Caco-2 (cell line): ENCODE results near the gene GPN1. TPM values are rescaled to one million over a fixed set of nuclear protein-coding genes. Genes with fewer than 3 reads are reported as not detected.

Source experiments
- BruUV-seq: library from RNA; stranded (reverse); fragments of 400-500 nt; replicated peaks from 2 replicates; lab custom pipeline; 2021; lab: Mats Ljungman, UMichigan
- CTCF ChIA-PET: fragments of 300-600 bp; sonication (Branson Sonifier 250); formaldehyde crosslinking; loops from one replicate; lab custom pipeline; 2022; ENCODE audit warnings: antibody characterized with exemption; lab: Charles Lee
- POLR2A ChIA-PET: fragments of 300-600 bp; sonication (Branson Sonifier 250); formaldehyde crosslinking; loops from one replicate; lab custom pipeline; 2022; ENCODE audit warnings: antibody characterized with exemption; lab: Charles Lee
- DNase-seq, 2 experiments: peaks; one replicate each; pipeline versions ENCODE4 v3.0.0 to v3.0.0-alpha.2; 2020 to 2022
- H3K27me3 ChIP-seq: replicated peaks from 2 replicates; pipeline ENCODE4 v1.6.0; 2011; ENCODE audit warnings: low read length; ENCODE audit not compliant: control insufficient read depth, insufficient read depth
- H3K36me3 ChIP-seq: 2 replicates; pipeline ENCODE4 v1.5.1; 2011; ENCODE audit warnings: low read length; ENCODE audit not compliant: control insufficient read depth, insufficient read depth
- H3K4me1 ChIP-seq: fragments of 250-450 bp; sonication (Bioruptor Pico); 2 replicates; pipeline ENCODE4 v1.5.1; 2020; ENCODE audit warnings: mild to moderate bottlenecking
- H3K4me3 ChIP-seq: 2 replicates; pipeline ENCODE4 v1.5.1; 2011; ENCODE audit warnings: low read depth, mild to moderate bottlenecking, control low read depth, low read length
- H3K9me3 ChIP-seq: fragments of 250-450 bp; sonication (Bioruptor Pico); 2 replicates; pipeline ENCODE4 v1.5.1; 2020; ENCODE audit warnings: mild to moderate bottlenecking, moderate library complexity
- H3K27ac Mint-ChIP-seq: one replicate; pipeline ENCODE4 v1.8.0; 2022; ENCODE audit warnings: mixed read lengths; ENCODE audit not compliant: unreplicated experiment
- H3K27me3 Mint-ChIP-seq: one replicate; pipeline ENCODE4 v1.8.0; 2022; ENCODE audit warnings: mixed read lengths; ENCODE audit not compliant: insufficient read depth, unreplicated experiment
- H3K36me3 Mint-ChIP-seq: one replicate; pipeline ENCODE4 v1.8.0; 2022; ENCODE audit warnings: mild to moderate bottlenecking, mixed read lengths; ENCODE audit not compliant: insufficient read depth, unreplicated experiment
- H3K4me1 Mint-ChIP-seq: one replicate; pipeline ENCODE4 v1.8.0; 2022; ENCODE audit warnings: low read depth, mixed read lengths; ENCODE audit not compliant: unreplicated experiment
- H3K4me3 Mint-ChIP-seq: one replicate; pipeline ENCODE4 v1.8.0; 2022; ENCODE audit warnings: mild to moderate bottlenecking, moderate library complexity, mixed read lengths; ENCODE audit not compliant: unreplicated experiment
- H3K9me3 Mint-ChIP-seq: one replicate; pipeline ENCODE4 v1.8.0; 2022; ENCODE audit warnings: mixed read lengths; ENCODE audit not compliant: unreplicated experiment
- intact Hi-C: fragments of 100-400 bp; cut with micrococcal nuclease; formaldehyde crosslinking; loops from one replicate; pipeline ENCODE4 v1.10.0; 2022; ENCODE audit not compliant: unreplicated experiment
- total RNA-seq: library from RNA; stranded (reverse); gene quantifications from 2 replicates; pipeline ENCODE4 v1.2.3, GENCODE V29; 2022
- TF ChIP-seq, protein P1 (sequence below), 2 experiments: fragments of 200-600 bp in 1 of 2; IDR thresholded peaks; 1 replicate in 1 of 2; 2 replicates in 1 of 2; pipeline versions ENCODE4 v1.5.1 to v1.8.0; 2011 to 2022; ENCODE audit warnings: antibody characterized with exemption in 1 of 2, control low read depth in 1 of 2, inconsistent platforms in 1 of 2, low read depth in 1 of 2, low read length in 1 of 2, mild to moderate bottlenecking in 1 of 2, moderate library complexity in 1 of 2; ENCODE audit not compliant: insufficient read depth in 1 of 2, severe bottlenecking in 1 of 2, unreplicated experiment in 1 of 2

Gene GPN1
- total RNA-seq, 1 experiment from 2014 or later = 60.9 TPM

DNA sequence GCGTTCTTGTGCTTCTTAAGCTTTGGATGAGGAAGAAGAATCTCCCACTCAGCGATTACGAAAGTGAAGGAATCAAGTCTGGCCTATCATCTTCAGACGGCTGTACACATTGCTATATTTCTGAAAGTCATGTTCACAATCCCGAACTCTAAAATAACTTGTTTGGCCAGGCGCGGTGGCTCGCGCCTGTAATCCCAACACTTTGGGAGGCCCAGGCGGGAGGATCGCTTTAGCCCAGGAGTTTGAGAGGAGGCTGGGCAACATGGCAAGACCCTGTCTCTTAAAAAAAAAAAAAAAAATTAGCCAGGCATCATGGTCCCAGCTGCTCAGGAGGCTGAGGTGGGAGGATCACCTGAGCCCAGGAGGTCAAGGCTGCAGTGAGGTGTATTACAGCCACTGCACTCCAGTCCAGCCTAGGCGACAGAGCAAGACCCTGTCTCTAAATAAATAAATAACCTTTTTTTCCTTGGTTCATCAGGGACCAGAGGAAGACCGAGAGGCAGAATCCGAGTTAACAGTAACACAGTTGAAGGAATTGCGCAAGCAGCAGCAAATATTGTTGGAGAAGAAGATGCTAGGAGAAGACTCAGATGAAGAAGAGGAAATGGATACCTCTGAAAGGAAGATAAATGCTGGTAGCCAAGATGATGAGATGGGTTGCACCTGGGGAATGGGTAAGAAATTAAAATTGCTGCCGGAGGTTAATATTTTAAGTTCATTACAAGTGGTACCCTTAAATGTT is 35.9 kb downstream of the GPN1 start:
- no peak for DNase-seq
- Mint-ChIP-seq H3K27me3 (no peaks in the 10 kb centered on the region), H3K36me3 (peaks cover 68% of the 10 kb centered on the region), H3K27ac (peak overlapping the region; percentile 100), H3K9me3 (no peaks in the 10 kb centered on the region), H3K4me1 (peaks cover 14% of the 10 kb centered on the region), H3K4me3 (peak overlapping the region; percentile 99)
- intact Hi-C loops = no loop called here
- H3K27me3 ChIP-seq = no peaks in the 10 kb centered on the region
- no peaks in the 10 kb centered on the region for H3K9me3 ChIP-seq
- peaks cover 6% of the 10 kb centered on the region; the same call in 1 of the 2 replicates for H3K4me1 ChIP-seq
- ChIA-PET CTCF (interaction anchor here (1.0 to 2.4 kb wide), 2 partner anchors 18 to 24 kb away, joined by 4 to 22 read pairs; no protein-coding TSS in a partner anchor), POLR2A (interaction anchor here (1.2 to 1.8 kb wide), 2 partner anchors 17 to 41 kb away, joined by 3 to 8 read pairs; no protein-coding TSS in a partner anchor)
- peaks cover 4% of the 10 kb centered on the region; the same call in 1 of the 2 replicates for H3K36me3 ChIP-seq
- TF ChIP-seq, protein P1, sequence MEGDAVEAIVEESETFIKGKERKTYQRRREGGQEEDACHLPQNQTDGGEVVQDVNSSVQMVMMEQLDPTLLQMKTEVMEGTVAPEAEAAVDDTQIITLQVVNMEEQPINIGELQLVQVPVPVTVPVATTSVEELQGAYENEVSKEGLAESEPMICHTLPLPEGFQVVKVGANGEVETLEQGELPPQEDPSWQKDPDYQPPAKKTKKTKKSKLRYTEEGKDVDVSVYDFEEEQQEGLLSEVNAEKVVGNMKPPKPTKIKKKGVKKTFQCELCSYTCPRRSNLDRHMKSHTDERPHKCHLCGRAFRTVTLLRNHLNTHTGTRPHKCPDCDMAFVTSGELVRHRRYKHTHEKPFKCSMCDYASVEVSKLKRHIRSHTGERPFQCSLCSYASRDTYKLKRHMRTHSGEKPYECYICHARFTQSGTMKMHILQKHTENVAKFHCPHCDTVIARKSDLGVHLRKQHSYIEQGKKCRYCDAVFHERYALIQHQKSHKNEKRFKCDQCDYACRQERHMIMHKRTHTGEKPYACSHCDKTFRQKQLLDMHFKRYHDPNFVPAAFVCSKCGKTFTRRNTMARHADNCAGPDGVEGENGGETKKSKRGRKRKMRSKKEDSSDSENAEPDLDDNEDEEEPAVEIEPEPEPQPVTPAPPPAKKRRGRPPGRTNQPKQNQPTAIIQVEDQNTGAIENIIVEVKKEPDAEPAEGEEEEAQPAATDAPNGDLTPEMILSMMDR (IDR thresholded peaks at IDR 0.05; ENCODE audit: insufficient read depth in 1 of 2, low read depth in 1 of 2, low read length in 1 of 2, severe bottlenecking in 1 of 2, unreplicated experiment in 1 of 2) = no peak
- no TSS peak for BruUV-seq
- peak overlapping the region; percentile 60 for H3K4me3 ChIP-seq

- Mint-ChIP-seq H3K36me3 (peaks cover 66% of the 10 kb centered on the region), H3K27ac (no peak overlapping the region), H3K4me1 (peaks cover 11% of the 10 kb centered on the region), H3K27me3 (no peaks in the 10 kb centered on the region), H3K4me3 (no peak overlapping the region), H3K9me3 (no peaks in the 10 kb centered on the region)
- ChIA-PET POLR2A (no interaction called here), CTCF (no interaction called here)
- DNase-seq = no peak
- no TSS peak for BruUV-seq
- H3K4me1 ChIP-seq = peaks cover 2% of the 10 kb centered on the region; the same call in 1 of the 2 replicates
- TF ChIP-seq, protein P1 (IDR thresholded peaks at IDR 0.05; ENCODE audit: insufficient read depth in 1 of 2, low read depth in 1 of 2, low read length in 1 of 2, severe bottlenecking in 1 of 2, unreplicated experiment in 1 of 2) = no peak
- H3K4me3 ChIP-seq = no peak overlapping the region
- H3K27me3 ChIP-seq = no peaks in the 10 kb centered on the region
- no peaks in the 10 kb centered on the region for H3K9me3 ChIP-seq
- intact Hi-C loops = no loop called here
- no peaks in the 10 kb centered on the region for H3K36me3 ChIP-seq
Observed at GRCh38 chr2:27667446-27667845, 38.6 kb downstream of the GPN1 start.

- Mint-ChIP-seq H3K27ac (no peak overlapping the region), H3K4me3 (no peak overlapping the region), H3K36me3 (peaks cover 81% of the 10 kb centered on the region), H3K9me3 (no peaks in the 10 kb centered on the region), H3K27me3 (no peaks in the 10 kb centered on the region), H3K4me1 (no peaks in the 10 kb centered on the region)
- Histone ChIP-seq H3K4me1 (no peaks in the 10 kb centered on the region), H3K36me3 (no peaks in the 10 kb centered on the region), H3K27me3 (no peaks in the 10 kb centered on the region), H3K9me3 (no peaks in the 10 kb centered on the region), H3K4me3 (no peak overlapping the region)
- ChIA-PET CTCF (no interaction called here), POLR2A (no interaction called here)
- DNase-seq = no peak
- TF ChIP-seq, protein P1 (IDR thresholded peaks at IDR 0.05; ENCODE audit: insufficient read depth in 1 of 2, low read depth in 1 of 2, low read length in 1 of 2, severe bottlenecking in 1 of 2, unreplicated experiment in 1 of 2) = no peak
- no TSS peak for BruUV-seq
- intact Hi-C loops = no loop called here
Observed at GRCh38 chr2:27671235-27671634, 42.4 kb downstream of the GPN1 start.
